Non-pigmented ciliary epithelial cell (primary cell): ENCODE measurements around the gene RSPO4.

Source experiments
- DNase-seq: peaks from one replicate; pipeline ENCODE4 v3.0.0-alpha.2; 2010; ENCODE audit warnings: low read depth

Gene RSPO4

DNA sequence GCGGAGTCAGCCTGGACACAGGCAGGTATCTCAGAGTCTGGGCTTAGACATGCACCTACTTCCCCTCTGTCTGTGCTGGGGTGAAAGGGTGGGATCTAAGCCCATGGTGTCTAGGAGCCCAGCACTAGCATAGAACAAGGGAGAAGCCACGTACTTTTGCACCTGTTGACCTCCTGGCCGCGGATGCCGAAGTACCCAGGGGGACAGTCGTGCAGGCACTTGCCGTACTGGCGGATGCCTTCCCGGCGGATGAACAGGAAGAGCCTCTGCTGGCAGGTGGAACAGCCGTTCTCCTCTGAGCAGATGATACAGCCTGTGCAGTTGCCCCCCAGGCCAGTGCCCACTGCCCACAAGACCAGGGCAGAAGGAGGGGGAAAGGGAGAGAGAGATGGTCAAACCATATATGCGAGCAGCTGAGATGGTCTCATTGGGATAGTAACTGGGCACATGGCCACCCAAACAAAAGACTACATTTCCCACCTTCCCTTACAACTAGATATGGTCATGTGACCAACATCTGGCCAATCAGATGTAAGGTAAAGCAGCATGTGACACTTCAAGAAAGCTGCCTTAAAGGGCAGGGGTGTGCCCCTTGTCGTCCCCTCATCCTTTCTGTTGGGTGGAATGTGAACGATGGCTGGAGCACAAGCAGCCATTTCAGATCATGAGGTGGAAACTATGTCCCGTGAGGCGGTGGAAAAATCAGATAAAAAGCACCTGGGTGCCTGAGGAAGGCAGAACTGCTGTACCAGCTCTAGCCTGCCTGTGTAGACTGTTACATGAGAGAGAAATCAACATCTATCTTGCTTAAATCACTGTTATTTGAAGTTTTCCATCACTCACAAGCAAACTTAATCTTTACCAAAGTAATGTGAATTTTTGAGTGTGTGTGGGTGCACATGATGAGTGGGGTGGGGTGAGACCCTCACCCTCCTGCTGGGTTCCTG is 34.0 kb downstream of the RSPO4 start:
- DNase-seq = peak; percentile 6

DNA sequence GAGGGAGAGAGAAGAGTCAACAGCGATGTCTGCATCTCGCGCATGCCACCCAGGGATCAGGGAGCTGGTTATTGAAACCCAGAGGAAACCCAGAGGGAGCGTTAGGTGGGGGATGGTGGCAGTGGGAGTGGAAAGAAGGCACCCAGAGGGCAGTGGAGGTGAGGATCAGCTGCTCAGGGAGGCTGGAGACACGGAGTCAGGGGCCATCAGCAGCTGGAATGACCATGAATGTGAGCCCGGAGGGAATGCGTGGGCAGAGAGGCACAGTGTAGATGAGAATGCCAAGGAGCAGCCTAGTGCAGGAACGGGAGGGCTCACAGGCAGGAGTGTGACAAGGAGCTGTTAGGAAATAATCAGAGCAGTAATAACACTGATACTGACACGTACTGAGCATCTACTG is 36.2 kb downstream of the RSPO4 start:
- DNase-seq = no peak

DNA sequence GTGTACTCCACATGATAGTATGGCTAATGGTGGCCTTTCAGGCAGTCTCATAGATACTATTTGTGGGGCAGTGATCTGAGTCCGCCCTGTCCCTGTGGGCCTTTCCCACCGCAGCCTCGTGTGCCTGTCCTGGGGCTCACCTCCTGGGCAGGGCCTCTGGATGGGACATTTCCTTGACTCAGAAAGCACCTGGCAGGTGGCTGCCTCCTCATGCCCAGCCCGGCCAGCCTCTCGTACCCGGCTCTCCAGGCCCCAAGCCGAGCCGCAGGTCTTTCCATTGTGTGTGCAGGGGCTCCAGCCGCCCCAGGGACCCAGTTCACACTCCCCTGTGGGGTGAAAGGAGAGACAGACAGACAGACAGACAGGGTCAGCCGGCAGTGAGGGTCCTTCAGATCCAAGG is 38.3 kb downstream of the RSPO4 start:
- DNase-seq = no peak

DNA sequence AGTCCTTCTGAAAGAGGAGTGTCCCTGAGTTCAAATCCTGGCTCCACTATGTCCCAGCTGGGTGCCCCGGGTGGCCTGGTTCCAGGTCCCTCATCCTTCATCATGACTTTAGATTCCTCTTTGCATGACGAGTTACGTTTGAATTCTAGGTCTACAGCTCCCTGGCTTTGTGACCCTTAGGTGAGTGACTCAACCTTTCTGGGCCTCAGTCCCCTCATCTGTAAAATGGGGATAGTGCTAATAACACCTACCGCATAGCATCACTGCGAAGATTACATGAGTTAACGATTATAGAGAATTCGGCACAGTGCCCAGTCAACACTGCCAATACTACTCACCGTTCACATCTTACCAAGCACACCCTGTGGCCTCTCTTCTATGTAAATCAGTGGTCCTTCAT is 39.4 kb downstream of the RSPO4 start:
- no peak for DNase-seq

DNA sequence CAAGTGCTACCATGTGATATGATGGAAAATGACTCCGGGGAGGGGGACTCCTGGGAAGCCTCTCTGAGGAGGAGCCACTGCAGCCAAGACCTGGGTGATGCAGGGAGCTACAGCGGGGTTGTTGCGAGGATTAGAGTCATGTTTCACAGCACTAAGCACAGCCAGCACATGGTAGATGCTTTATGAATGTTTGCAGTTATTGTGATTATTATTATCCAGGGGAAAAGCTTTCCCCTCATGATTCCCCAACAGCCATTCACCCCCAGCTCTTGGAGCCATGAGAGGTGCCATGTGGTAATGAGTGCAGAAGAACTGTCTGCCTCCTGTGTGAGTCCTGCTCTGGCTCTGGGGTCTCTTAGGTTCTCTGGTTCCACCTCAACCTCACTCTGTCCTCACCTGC is 39.9 kb downstream of the RSPO4 start:
- no peak for DNase-seq

DNA sequence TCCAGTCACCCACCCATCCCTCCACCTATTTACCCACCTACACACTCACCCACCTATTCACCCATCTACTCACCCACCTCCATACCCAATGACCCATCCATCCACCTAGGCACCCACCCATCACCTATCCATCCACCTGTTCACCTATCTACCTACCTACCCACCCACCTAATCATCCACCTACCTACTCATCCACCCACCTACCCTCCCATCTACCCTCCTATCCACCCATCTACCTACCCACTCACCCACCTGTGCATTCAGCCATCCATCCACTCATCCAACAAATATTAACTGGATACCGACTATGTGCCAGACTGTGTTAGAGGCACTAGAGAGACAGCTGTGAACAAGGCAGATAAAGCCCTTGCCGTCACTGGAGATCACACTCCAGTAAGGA is 40.3 kb downstream of the RSPO4 start:
- DNase-seq = no peak

DNA sequence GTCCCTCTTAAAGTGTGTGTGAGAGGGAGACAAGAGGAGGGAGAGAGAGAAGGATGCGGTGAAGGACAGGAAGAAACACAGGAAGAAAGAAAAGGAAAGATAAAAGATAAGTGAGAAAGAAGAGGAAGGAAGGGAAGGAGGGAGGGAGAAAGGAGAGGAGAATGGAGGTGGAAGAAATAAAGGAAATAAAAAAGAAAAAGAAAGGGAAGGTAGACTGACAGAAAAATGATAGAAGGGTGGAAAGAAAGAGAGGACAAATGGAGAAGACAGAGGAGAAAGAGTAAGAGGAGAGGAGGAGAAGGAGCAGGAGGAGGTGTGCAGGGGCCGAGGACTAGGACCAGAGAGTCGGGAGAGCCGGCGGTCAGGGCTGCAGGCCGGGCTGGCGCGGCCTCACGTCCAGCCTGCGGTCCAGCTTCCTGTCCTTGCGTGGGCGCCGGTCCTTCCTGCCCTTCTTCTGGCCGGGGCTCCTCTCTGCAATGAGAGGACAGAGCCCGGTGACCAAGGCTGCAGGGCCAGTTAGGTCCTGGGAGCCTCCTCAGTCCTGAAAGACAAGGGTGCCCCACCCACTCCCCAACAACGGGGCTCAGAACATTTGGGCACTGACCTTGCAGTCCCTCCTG is 42.0 kb downstream of the RSPO4 start:
- DNase-seq = no peak

DNA sequence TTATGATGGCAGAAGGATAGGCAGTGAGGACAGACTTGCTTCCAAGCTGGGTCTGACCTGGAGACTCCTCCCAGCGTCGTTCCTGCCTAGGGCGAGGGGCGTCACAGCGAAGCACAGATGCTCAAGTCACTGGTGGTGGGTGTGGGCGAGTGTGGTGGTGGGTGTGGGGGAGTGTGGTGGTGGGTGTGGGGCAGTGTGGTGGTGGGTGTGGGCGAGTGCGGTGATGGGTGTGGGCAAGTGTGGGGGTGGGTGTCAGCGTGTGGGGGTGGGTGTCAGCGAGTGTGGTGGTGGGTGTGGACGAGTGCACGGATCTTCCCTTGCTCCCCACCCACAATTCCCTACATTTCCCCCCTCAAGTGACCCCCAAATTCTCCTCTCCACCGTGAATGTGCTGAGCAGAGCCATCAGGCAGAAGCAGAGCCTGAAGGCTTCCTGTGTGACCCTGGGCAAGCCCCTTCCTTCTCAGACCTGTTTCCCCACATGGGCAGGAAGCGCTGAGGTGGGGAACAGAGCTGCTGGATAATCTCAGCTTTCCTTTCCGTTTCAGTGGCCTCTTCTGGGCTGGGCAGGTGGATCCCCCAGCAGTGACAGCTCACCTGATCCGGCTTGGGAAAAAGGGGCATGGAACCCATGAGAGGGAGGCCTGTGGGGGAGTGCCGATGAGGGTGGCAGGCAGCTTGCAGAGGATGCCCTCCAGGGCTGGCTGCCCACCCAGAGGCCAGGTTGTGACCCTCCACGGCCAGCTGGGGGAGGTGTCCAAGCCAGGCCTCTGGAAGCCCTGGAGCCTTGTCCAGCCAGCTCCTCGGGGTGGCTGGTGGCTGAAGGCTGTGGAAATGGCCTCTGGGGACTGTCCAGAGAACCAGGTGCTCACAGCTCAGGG is 42.9 kb downstream of the RSPO4 start:
- DNase-seq = no peak

DNA sequence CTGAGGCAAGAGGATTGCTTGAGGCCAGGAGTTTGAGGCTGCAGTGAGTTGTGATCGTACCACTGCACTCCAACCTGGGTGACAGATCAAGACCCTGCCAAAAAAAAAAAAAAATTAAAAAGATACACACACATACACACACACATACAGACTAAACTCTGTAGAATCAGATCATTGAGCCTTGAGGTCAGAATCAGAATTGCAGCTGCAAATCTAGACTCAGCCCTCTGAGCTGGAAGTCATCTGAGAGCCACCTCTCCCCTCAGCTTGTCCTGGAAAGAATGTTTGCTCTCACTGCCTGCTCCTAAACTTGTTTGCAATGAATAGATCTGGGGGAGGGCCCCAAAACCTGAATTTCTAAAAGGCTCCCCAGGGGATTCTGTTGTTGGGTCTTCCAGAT is 44.6 kb downstream of the RSPO4 start:
- no peak for DNase-seq

DNA sequence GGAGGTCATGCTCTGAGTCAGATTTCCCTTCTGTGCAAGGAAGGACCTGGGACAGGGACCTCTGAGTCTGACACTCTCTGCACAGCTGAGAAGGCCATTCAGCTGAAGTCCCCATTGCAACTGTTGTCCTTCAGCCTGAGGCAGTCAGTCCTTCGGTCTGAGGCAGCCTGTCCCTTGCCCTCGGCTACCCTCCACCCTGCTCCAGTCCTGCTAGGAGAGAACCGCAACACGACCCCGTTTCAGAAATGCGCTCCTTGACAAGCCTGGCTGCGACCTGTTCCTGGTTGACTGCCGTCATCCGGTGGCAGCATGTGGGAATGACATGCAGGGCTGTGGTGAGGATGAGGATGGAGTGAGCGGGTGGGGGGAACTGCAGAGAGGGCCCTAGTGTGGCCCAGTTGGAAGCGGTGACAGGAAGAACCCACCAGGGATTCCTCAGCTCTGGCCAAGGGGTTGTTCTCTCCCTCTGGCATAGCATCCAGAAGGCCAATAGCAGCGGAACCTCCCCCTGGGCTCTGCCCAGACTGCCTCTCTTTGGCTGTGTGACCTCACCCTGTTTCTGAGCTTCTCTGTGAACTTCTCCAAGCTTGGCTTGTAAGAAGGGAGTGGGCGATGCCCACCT is 45.7 kb downstream of the RSPO4 start:
- peak; percentile 9 for DNase-seq

DNA sequence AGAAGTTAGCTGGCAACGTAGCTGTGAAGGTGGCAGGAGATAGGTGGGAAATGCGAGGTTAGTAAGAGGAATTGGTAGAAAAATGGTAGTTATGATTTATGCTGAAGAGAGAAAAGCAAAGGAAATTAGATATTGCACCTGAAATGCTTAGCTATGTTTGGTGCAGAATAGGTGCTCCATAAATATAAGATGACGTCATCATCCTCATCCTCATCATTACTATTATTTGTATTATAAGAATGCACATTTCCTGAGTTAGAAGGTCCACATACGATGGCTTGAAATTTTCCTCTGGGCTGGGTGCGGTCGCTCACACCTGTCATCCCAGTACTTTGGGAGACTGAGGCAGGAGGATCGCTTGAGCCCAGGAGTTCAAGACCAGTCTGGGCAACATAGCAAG is 46.5 kb downstream of the RSPO4 start:
- no peak for DNase-seq

DNA sequence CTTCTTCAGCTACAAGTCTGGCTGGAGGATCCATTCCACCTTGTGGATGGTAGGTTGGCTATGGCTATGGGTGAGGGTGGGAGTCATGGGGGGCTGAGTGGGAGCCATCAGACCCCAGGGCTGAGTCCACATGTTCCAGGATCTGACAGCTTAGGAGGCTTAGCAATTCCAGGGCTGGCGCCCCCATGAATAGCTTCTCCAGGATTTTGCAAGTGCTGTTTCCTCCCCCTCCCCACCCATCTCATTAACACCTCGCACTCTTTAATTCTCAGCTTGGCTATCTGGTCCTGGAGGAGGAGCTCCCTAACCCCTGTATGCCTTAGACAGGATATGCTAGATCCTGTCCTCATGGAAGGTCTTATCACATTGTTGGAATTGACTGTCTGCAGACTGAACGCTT is 47.0 kb downstream of the RSPO4 start:
- DNase-seq = no peak

DNA sequence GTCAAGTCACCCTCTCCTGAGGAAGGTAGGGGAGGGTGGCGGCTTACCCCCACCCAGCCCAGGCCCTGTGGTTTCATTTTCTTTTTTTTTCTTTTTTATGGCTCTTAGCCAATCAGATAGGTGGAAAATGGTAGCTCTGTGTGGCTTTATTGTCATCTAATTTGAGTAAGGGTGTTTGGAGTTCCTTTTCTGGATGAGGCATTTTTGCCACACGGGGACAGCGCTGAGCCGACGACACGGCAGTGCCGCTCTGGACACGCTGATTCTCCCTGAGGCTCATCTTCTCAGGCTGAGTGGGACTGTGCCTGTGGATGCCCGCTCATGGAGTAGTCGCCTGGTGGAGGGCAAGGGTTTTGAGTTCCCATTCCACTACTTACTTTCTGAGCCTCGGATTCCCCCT is 48.4 kb downstream of the RSPO4 start:
- no peak for DNase-seq

DNA sequence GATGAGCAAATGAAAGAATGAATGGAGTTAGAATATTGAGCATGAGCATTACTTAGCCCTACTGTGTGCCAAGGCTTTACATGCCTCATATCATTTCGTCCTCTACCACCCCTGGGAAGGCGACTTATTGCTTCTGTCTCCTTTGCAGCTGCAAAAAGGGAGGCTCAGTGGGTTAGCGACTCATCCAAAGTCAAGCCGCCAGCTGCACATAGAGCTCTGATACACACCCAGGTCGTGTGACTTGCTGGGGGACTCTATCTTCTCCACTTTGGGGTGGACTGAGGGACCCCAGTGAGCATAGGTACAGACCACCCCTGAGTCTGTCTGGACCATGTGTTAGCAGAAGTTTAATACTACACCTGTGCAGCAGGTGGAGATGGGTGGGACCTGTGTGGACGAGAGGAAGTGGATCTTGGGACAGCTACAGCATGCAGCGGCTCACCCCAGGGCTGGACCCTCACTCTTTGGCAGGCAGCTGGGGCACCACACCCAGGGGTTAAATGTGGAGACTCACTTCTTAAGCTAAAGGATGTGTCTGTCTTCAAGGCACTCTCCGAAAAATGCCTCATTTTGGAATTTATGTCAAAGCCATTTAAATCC is 49.8 kb downstream of the RSPO4 start:
- no peak for DNase-seq

DNA sequence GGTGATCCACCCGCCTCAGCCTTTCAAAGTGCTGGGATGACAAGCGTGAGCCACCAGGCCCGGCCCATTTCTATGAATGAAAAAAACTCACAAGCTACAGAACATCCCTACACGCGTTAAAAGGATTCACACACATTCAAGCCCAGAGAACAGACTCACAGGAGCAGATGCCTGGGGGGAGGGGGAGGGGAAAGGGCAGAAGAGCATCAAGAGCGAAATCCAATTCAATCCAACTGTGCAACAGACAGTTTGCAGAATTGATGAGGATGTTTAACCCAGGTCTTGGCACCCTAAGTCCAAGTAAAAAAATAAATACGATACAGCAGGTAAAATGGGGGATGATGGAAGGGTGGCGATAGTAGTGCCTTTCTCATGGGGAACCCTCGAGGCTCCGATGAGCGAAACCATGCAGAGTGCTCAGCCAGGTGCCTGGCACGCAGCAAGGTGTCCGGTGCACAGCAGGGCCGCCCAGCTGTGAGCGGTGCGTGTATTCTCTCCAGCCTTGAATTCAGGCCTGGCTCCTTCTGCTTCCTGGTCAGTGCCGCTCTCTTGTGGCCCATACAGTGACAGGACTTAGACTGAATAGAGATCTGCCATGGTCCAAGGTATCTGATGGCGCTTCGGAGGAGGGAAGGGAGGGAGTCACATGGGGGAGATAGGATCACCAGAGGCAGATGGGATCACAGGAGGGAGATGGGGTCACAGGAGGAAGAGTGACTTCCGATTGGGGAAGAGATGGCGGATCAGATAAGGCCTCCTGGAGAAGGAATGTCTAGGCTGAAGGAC is 50.5 kb downstream of the RSPO4 start:
- no peak for DNase-seq

DNA sequence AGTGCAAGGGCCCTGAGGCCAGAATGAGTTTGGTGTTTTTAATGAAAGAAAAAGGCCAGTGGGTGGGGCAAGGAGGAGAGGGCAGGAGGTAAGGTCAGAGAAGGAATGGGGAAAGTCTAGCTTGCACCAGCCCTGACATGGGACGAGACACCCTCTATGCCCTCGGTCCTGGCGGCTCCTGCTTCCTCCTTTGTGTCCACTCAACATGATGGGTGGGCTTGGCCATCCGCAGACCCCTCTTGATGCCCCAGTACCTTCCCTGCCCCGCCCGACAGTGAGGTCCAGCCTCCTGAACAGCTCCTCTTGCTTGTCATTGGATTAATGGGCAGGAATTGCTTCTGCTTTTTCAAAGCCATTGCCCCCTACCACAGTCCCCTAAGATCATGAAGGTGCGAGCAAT is 52.4 kb downstream of the RSPO4 start:
- DNase-seq = no peak

DNA sequence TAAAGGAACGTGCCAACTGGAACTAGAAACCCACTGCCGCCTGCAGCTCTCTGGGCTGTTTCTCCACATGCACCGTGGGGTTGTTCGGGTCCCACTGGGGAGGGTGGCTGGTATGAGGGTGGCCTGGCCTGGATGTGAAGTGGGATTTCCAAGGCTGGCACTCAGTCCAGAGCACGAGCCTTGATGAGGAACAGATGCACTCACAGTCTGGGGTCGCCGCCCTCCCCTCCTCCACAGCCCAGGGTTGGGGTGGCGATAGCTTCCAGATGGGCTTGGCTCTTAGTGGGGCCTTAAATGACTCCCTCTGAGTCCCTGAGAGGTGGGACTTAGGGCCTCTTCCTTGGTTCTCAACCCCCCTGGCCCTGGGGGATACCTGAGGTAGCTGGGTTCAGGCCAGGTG is 55.3 kb downstream of the RSPO4 start:
- no peak for DNase-seq

DNA sequence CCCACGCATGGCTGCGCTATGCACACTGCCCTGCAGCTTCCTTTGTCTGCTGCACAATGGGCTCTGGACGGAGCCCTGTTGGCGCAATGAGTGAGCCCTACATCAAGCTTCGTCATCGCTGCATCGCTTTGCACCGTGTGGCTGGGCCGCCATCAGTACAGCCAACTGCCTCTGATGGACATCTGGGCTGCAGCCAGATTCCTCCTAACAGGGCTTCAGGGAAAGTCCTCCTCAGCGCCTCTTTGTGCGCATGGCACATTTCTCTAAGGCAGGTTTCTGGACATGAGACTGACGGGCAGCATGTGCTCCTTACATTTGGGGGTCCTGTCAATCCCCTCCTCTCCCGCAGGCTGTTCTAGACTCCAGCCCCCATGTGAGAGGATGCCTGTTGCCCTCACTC is 56.3 kb downstream of the RSPO4 start:
- no peak for DNase-seq

DNA sequence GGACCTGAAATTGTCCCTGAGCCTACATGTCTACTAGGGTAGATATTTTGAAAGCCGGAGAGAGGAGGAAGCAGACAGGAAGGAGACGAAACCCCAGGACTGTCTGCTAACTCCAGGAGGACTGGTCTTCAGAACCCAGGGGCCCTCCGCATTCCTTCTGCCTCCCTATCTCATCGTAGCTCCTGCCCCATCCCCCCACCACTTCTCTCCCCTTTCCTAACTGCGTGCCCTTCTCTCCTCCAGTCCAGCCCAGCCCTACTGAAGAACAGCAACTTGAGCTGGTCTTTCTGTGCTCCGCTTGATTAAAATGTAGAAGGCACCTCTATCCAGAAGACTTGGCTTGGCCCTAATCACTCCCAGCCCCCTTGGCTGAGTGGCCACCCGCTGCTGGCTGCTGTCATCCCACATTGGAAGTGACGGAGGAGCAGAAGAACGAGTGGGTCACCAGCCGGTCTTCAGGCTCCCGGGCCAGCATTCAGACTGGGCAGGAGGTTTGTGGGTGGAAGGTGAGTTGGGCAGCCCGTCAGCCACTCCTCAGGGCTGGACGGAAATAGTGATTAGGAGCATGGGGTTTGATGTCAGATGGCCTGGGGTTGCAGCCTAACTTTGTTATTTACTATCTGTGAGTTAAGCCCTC is 57.2 kb downstream of the RSPO4 start:
- no peak for DNase-seq

DNA sequence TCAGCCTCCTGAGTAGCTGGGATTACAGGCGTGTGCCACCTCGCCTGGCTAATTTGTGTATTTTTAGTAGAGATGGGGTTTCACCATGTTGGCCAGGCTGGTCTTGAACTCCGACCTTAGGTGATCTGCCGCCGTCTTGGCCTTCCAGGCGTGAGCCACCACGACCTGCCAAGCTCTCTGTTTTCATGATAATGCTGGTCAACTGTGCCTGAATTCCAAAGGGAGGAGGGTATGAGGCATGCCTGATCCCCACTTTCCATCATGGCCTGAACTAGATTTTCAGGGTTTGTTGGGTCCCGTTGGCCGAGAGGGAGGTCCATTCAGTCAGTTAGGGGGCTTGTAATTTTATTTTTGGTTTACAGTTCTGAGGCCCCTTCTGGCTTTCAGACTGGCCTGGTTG is 58.0 kb downstream of the RSPO4 start:
- DNase-seq = no peak

DNA sequence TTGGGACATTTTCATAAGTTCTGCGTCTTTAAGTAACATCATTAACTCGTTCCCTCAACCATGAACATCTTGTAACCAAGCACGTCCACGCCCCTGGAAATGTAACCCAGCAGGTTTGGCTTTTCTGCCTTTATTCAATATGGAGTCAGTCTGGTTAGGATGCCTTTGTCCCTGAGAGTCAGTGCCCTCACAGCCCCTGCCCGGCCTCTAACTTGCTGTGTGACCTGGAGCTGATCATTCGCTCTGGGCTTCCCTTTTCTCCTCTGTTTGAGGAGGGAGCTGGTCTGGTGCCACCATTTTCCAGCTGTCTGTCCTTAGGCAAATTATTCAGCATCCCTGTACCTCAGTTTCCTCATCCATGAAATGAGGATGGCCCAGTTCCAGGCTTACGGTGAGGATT is 59.5 kb downstream of the RSPO4 start:
- no peak for DNase-seq
